A673 (cell line): Measurements from ENCODE around the gene LRP1-AS. TPM values are rescaled to one million over a fixed set of nuclear protein-coding genes. Genes with fewer than 3 reads are reported as not detected.

ENCODE experiments used
- BruUV-seq: library from RNA; stranded (reverse); fragments of 400-500 nt; replicated peaks from 2 replicates; lab custom pipeline; 2021; lab: Mats Ljungman, UMichigan
- CTCF ChIA-PET: fragments of 300-600 bp; sonication (Branson Sonifier 250); formaldehyde crosslinking; loops from one replicate; lab custom pipeline; 2022; ENCODE audit warnings: antibody characterized with exemption; lab: Charles Lee
- POLR2A ChIA-PET: fragments of 300-600 bp; sonication (Branson Sonifier 250); formaldehyde crosslinking; loops from one replicate; lab custom pipeline; 2022; ENCODE audit warnings: antibody characterized with exemption; ENCODE audit not compliant: low non-redundant PET; lab: Charles Lee
- DNase-seq: peaks from one replicate; pipeline ENCODE4 v3.0.0-alpha.2; 2015; ENCODE audit warnings: low spot score
- H3K27ac ChIP-seq: fragments of 200-600 bp; sonication (generic); 2 replicates; pipeline ENCODE4 v1.5.1; 2016; ENCODE audit warnings: mixed run types, low read depth, mild to moderate bottlenecking, mixed read lengths, antibody characterized with exemption, low read length; ENCODE audit not compliant: poor library complexity, severe bottlenecking
- H3K27me3 ChIP-seq: fragments of 200-600 bp; sonication (generic); replicated peaks from 2 replicates; pipeline ENCODE4 v1.6.1; 2017; ENCODE audit warnings: mixed run types, low read depth, mild to moderate bottlenecking, mixed read lengths, antibody characterized with exemption, low read length; ENCODE audit not compliant: insufficient read depth, poor library complexity
- H3K36me3 ChIP-seq: fragments of 200-600 bp; sonication (generic); 2 replicates; pipeline ENCODE4 v1.6.1; 2016; ENCODE audit warnings: mixed run types, mild to moderate bottlenecking, mixed read lengths, antibody characterized with exemption, low read length; ENCODE audit not compliant: insufficient read depth, poor library complexity, severe bottlenecking
- H3K4me1 ChIP-seq: fragments of 200-600 bp; sonication (generic); 2 replicates; pipeline ENCODE4 v1.6.1; 2017; ENCODE audit warnings: mixed run types, mild to moderate bottlenecking, mixed read lengths, antibody characterized with exemption, low read length; ENCODE audit not compliant: insufficient read depth, poor library complexity, severe bottlenecking
- H3K4me3 ChIP-seq: fragments of 200-600 bp; sonication (generic); 2 replicates; pipeline ENCODE4 v1.5.1; 2016; ENCODE audit warnings: low read depth, mixed run types, mild to moderate bottlenecking, mixed read lengths, low read length; ENCODE audit not compliant: poor library complexity, severe bottlenecking
- H3K9me3 ChIP-seq: fragments of 200-600 bp; sonication (generic); 2 replicates; pipeline ENCODE4 v1.6.1; 2016; ENCODE audit warnings: mixed run types, low read depth, mild to moderate bottlenecking, mixed read lengths, antibody characterized with exemption, low read length; ENCODE audit not compliant: poor library complexity, severe bottlenecking
- CTCF ChIP-seq: fragments of 300-800, 200-600 bp; sonication (generic); conservative IDR thresholded peaks from 2 replicates; pipeline ENCODE4 v1.5.1; 2017; ENCODE audit warnings: low read depth, mild to moderate bottlenecking, antibody characterized with exemption, low read length, moderate library complexity, mixed read lengths
- EZH2 ChIP-seq: fragments of 200-600 bp; sonication (generic); IDR thresholded peaks from 2 replicates; pipeline ENCODE4 v1.6.1; 2017; ENCODE audit warnings: borderline replicate concordance, low read depth, mild to moderate bottlenecking, mixed read lengths, antibody characterized with exemption, low read length; ENCODE audit not compliant: poor library complexity, severe bottlenecking
- intact Hi-C: fragments of 100-400 bp; cut with micrococcal nuclease; formaldehyde crosslinking; loops from one replicate; pipeline ENCODE4 v1.10.0; 2022; ENCODE audit not compliant: unreplicated experiment
- total RNA-seq: library from RNA; stranded (reverse); gene quantifications from 2 replicates; pipeline ENCODE4 v1.2.3, GENCODE V29; 2021

LRP1-AS gene
- total RNA-seq, 1 experiment from 2014 or later = not detected

GRCh38 chr12:57149245-57149900 is 2.0 kb upstream of the LRP1-AS start:
- ChIA-PET POLR2A (no interaction called here), CTCF (interaction anchor here (1.3 kb wide), 1 partner anchor 33 kb away, joined by 3 read pairs; no protein-coding TSS in a partner anchor)
- Histone ChIP-seq H3K4me1 (no peaks in the 10 kb centered on the region), H3K27me3 (no peaks in the 10 kb centered on the region), H3K36me3 (peaks cover 13% of the 10 kb centered on the region), H3K4me3 (no peak overlapping the region), H3K9me3 (no peaks in the 10 kb centered on the region), H3K27ac (no peak overlapping the region)
- no TSS peak for BruUV-seq
- intact Hi-C loops = no loop called here
- DNase-seq = no peak
- no peak for TF ChIP-seq EZH2
- TF ChIP-seq CTCF = no peak

- DNase-seq = no peak
- Histone ChIP-seq H3K9me3 (no peaks in the 10 kb centered on the region), H3K36me3 (peaks cover 13% of the 10 kb centered on the region), H3K4me1 (no peaks in the 10 kb centered on the region), H3K27me3 (no peaks in the 10 kb centered on the region), H3K4me3 (no peak overlapping the region), H3K27ac (no peak overlapping the region)
- ChIA-PET POLR2A (no interaction called here), CTCF (interaction anchor here (1.3 kb wide), 1 partner anchor 34 kb away, joined by 3 read pairs; no protein-coding TSS in a partner anchor)
- TF ChIP-seq EZH2 (no peak), CTCF (no peak)
- intact Hi-C loops = no loop called here
- no TSS peak for BruUV-seq
Observed at GRCh38 chr12:57148469-57149244, 1.2 kb upstream of the LRP1-AS start.

- H3K27me3 ChIP-seq = no peaks in the 10 kb centered on the region
- TF ChIP-seq EZH2 = no peak
- TF ChIP-seq CTCF = no peak
- intact Hi-C loops = no loop called here
- H3K4me3 ChIP-seq = no peak overlapping the region
- ChIA-PET POLR2A (no interaction called here), CTCF (interaction anchor here (1.1 kb wide), 1 partner anchor 22 kb away, joined by 3 read pairs; no protein-coding TSS in a partner anchor)
- H3K9me3 ChIP-seq = no peaks in the 10 kb centered on the region
- H3K27ac ChIP-seq = no peak overlapping the region
- no peaks in the 10 kb centered on the region for H3K4me1 ChIP-seq
- no peak for DNase-seq
- H3K36me3 ChIP-seq = peaks cover 17% of the 10 kb centered on the region
- no TSS peak for BruUV-seq
Observed at GRCh38 chr12:57146092-57146491, 1.3 kb downstream of the LRP1-AS start.
